Osteoblast (primary cell): Measurements from ENCODE around the gene ERBB4. TPM values are rescaled to one million over a fixed set of nuclear protein-coding genes. Genes with fewer than 3 reads are reported as not detected.

ENCODE experiments used
- DNase-seq: peaks from one replicate; pipeline ENCODE4 v3.0.0; 2011; ENCODE audit warnings: low spot score, mixed read lengths; ENCODE audit not compliant: insufficient read length; ENCODE audit errors: missing footprints
- H2AFZ ChIP-seq: 2 replicates; pipeline ENCODE4 v1.6.0; 2011; ENCODE audit warnings: mild to moderate bottlenecking, low read length
- H3K27ac ChIP-seq: 2 replicates; pipeline ENCODE4 v1.5.1; 2011; ENCODE audit warnings: mild to moderate bottlenecking, low read depth, low read length, moderate library complexity
- H3K27me3 ChIP-seq: 2 replicates; pipeline ENCODE4 v1.6.0; 2012; ENCODE audit warnings: mild to moderate bottlenecking, control low read depth, inconsistent platforms, low read length, moderate library complexity; ENCODE audit not compliant: insufficient read depth
- H3K36me3 ChIP-seq: 2 replicates; pipeline ENCODE4 v1.5.1; 2011; ENCODE audit warnings: mild to moderate bottlenecking, low read length, control low read depth, moderate library complexity; ENCODE audit not compliant: insufficient read depth
- H3K4me1 ChIP-seq: 2 replicates; pipeline ENCODE4 v1.5.1; 2011; ENCODE audit warnings: mild to moderate bottlenecking, low read length, control low read depth, moderate library complexity; ENCODE audit not compliant: insufficient read depth
- H3K4me2 ChIP-seq: 2 replicates; pipeline ENCODE4 v1.6.0; 2011; ENCODE audit warnings: mild to moderate bottlenecking, low read length; ENCODE audit not compliant: insufficient read depth
- H3K4me3 ChIP-seq: fragments of 200-600 bp; sonication (generic); 3 replicates; pipeline ENCODE4 v1.5.1; 2012; ENCODE audit warnings: mild to moderate bottlenecking, low read length, inconsistent platforms; ENCODE audit not compliant: insufficient read depth
- H3K79me2 ChIP-seq: 2 replicates; pipeline ENCODE4 v1.6.0; 2012; ENCODE audit warnings: mild to moderate bottlenecking, low read length, control low read depth, inconsistent platforms; ENCODE audit not compliant: insufficient read depth
- H3K9me3 ChIP-seq: 2 replicates; pipeline ENCODE4 v1.5.1; 2011; ENCODE audit warnings: low read depth, low read length, control low read depth
- H4K20me1 ChIP-seq: 2 replicates; pipeline ENCODE4 v1.6.0; 2012; ENCODE audit warnings: mild to moderate bottlenecking, low read length, control low read depth; ENCODE audit not compliant: insufficient read depth
- CTCF ChIP-seq: IDR thresholded peaks from 2 replicates; pipeline ENCODE4 v1.5.1; 2011; ENCODE audit warnings: mild to moderate bottlenecking, low read depth, low read length, moderate library complexity; ENCODE audit errors: extremely low read depth
- total RNA-seq: library from RNA; depleted of rRNA; stranded (reverse); fragments of >200 nt; gene quantifications from 2 replicates; pipeline ENCODE4 v1.2.3, GENCODE V29; 2012

ERBB4 gene
- total RNA-seq, 1 donor: under 0.01 TPM

GRCh38 chr2:211368467-211368866, 1170.1 kb downstream of the ERBB4 start:
- Histone ChIP-seq H3K4me1 (no peaks in the 10 kb centered on the region), H3K79me2 (no peaks in the 10 kb centered on the region), H3K36me3 (no peaks in the 10 kb centered on the region), H3K27ac (no peak overlapping the region), H3K4me2 (no peak overlapping the region), H4K20me1 (no peaks in the 10 kb centered on the region), H3K4me3 (no peak overlapping the region), H3K27me3 (no peaks in the 10 kb centered on the region), H2AFZ (no peak overlapping the region), H3K9me3 (no peaks in the 10 kb centered on the region)
- no peak for DNase-seq
- no peak for TF ChIP-seq CTCF

- H2AFZ ChIP-seq: no peak overlapping the region
- no peak for DNase-seq
These were observed 1170.9 kb downstream of the ERBB4 start for GRCh38 chr2:211367711-211368110.

GRCh38 chr2:211367293-211367692, 1171.3 kb downstream of the ERBB4 start:
- TF ChIP-seq CTCF: no peak
- no peaks in the 10 kb centered on the region for H3K9me3 ChIP-seq
- H3K4me1 ChIP-seq: no peaks in the 10 kb centered on the region
- H3K79me2 ChIP-seq: no peaks in the 10 kb centered on the region
- H3K4me2 ChIP-seq: no peak overlapping the region
- no peak for DNase-seq
- H3K27ac ChIP-seq: no peak overlapping the region
- H3K36me3 ChIP-seq: no peaks in the 10 kb centered on the region
- H3K4me3 ChIP-seq: no peak overlapping the region
- no peaks in the 10 kb centered on the region for H3K27me3 ChIP-seq
- H4K20me1 ChIP-seq: no peaks in the 10 kb centered on the region
- H2AFZ ChIP-seq: no peak overlapping the region

More at GRCh38 chr2:211367711-211368110, 1170.9 kb downstream of the ERBB4 start:
- H3K4me1 ChIP-seq: no peaks in the 10 kb centered on the region
- H3K4me2 ChIP-seq: no peak overlapping the region
- no peaks in the 10 kb centered on the region for H3K27me3 ChIP-seq
- H3K4me3 ChIP-seq: no peak overlapping the region
- H3K36me3 ChIP-seq: no peaks in the 10 kb centered on the region
- no peak overlapping the region for H3K27ac ChIP-seq
- H3K79me2 ChIP-seq: no peaks in the 10 kb centered on the region
- no peaks in the 10 kb centered on the region for H3K9me3 ChIP-seq
- no peaks in the 10 kb centered on the region for H4K20me1 ChIP-seq
- no peak for TF ChIP-seq CTCF

- Histone ChIP-seq H3K79me2 (no peaks in the 10 kb centered on the region), H3K4me3 (no peak overlapping the region), H3K4me1 (no peaks in the 10 kb centered on the region), H3K4me2 (no peak overlapping the region), H3K27me3 (no peaks in the 10 kb centered on the region), H3K9me3 (no peaks in the 10 kb centered on the region), H2AFZ (no peak overlapping the region), H3K27ac (no peak overlapping the region), H4K20me1 (no peaks in the 10 kb centered on the region), H3K36me3 (no peaks in the 10 kb centered on the region)
- no peak for DNase-seq
- TF ChIP-seq CTCF: no peak
These were observed 1173.7 kb downstream of the ERBB4 start for GRCh38 chr2:211364911-211365310.
